IPS-18a (cell line): ENCODE data around the gene OBSCN.

Source experiments
- H3K27ac ChIP-seq: one replicate; pipeline ENCODE4 v1.5.1; 2013; ENCODE audit warnings: low read length
- H3K27me3 ChIP-seq: one replicate; pipeline ENCODE4 v1.6.1; 2013; ENCODE audit warnings: mild to moderate bottlenecking, low read length; ENCODE audit not compliant: control insufficient read depth, insufficient read depth
- H3K36me3 ChIP-seq: one replicate; pipeline ENCODE4 v1.6.1; 2013; ENCODE audit warnings: low read depth, low read length; ENCODE audit not compliant: control insufficient read depth
- H3K4me1 ChIP-seq: one replicate; pipeline ENCODE4 v1.6.1; 2013; ENCODE audit warnings: low read depth, low read length; ENCODE audit not compliant: control insufficient read depth
- H3K4me3 ChIP-seq: one replicate; pipeline ENCODE4 v1.5.1; 2013; ENCODE audit warnings: low read length
- H3K9ac ChIP-seq: one replicate; pipeline ENCODE4 v1.6.1; 2013; ENCODE audit warnings: mild to moderate bottlenecking, low read length, moderate library complexity
- H3K9me3 ChIP-seq: one replicate; pipeline ENCODE4 v1.6.1; 2013; ENCODE audit warnings: low read depth, low read length; ENCODE audit not compliant: control insufficient read depth

Gene OBSCN

DNA sequence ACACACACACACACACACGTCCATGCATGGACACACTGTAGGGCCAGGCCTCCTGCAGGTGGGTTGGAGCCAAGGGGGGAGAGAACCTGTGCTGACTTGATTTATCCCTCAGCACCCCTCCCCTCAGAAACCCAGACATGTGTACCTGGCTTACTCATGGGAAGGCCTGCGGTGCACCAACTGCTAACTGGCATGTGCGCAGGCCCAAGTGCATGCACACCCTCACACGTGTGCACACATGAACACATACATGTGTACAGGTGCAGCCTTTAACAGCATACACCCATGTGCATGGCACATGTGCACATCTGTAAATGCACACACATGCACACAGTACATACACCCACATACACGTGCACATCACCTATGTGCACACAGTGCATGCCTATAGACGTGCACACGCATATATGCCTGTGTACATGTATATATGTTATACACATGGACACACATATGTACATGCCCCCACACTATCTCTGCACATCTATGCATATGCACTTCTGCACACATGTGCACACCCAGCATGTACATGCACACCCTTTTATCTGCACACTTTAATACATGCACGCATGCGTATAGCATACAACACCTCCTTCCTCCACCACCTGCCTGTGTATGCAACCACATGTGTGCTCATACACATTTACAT, 131.3 kb downstream of the OBSCN start:
- Histone ChIP-seq H3K9me3 (no peaks in the 10 kb centered on the region), H3K9ac (no peak overlapping the region), H3K27me3 (no peaks in the 10 kb centered on the region), H3K36me3 (peaks cover 4% of the 10 kb centered on the region), H3K27ac (no peak overlapping the region), H3K4me3 (no peak overlapping the region), H3K4me1 (no peaks in the 10 kb centered on the region)

DNA sequence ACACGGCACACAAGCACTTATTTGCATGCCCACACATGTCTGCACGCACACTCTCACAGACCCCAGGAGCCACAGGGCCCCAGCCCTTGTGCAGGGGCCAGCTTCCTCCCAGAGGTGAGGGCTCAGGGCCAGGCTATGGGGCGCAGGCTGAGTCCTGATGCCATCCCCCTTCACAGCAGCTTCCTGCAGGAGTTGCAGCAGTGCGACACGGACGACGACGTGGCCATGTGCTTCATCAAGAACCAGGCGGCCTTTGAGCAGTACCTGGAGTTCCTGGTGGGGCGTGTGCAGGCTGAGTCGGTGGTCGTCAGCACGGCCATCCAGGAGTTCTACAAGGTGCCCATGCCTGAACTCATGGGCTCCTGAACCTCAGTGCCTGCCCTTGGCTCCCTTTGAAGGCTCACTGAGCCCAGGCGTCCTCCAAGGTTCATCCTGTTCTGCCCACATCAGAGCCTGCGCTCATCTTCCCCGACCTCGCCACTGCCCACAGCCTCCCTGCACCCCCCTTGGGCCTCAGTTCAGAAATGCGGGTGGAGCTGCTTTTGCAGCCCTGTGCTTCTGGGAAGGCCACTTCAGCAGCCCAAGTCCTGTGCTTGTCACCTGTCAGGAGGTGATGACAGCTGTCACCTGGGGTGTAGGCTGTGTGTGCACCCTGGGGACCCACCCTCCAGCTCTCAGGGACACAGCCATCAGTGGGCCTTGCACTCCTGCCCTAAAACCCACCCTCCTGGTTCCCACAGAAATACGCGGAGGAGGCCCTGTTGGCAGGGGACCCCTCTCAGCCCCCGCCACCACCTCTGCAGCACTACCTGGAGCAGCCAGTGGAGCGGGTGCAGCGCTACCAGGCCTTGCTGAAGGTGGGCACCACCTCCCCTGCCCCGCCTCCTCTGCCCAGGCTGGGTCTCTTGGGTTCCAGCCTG, 132.2 kb downstream of the OBSCN start:
- H3K27me3 ChIP-seq: no peaks in the 10 kb centered on the region
- H3K9ac ChIP-seq: no peak overlapping the region
- H3K9me3 ChIP-seq: no peaks in the 10 kb centered on the region
- peaks cover 4% of the 10 kb centered on the region for H3K36me3 ChIP-seq
- no peak overlapping the region for H3K27ac ChIP-seq
- no peak overlapping the region for H3K4me3 ChIP-seq
- no peaks in the 10 kb centered on the region for H3K4me1 ChIP-seq

DNA sequence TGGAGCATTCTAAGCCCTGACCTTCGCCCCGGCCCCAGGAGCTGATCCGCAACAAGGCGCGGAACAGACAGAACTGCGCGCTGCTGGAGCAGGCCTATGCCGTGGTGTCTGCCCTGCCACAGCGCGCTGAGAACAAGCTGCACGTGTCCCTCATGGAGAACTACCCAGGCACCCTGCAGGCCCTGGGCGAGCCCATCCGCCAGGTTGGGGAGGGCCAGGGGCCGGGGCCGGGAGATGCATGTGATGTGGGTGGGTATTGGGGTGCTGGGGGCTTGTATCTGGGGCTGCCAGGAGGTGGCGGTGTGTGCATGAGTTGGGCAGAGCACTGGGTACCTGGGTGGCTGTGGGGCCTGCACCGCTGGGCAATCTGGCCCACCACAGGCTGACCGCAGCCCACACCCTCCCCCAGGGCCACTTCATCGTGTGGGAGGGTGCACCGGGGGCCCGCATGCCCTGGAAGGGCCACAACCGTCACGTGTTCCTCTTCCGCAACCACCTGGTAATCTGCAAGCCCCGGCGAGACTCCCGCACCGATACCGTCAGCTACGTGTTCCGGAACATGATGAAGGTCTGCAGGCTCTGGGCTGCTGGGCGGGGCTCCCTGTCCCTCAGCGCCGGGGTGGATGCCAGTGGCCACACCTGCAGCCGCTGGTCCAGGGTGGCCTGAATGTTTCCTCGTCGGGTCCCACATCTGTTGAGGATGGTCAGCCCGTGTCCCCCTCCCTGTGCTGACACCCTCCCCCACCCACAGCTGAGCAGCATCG, 133.0 kb downstream of the OBSCN start:
- Histone ChIP-seq H3K4me1 (no peaks in the 10 kb centered on the region), H3K36me3 (peaks cover 4% of the 10 kb centered on the region), H3K4me3 (no peak overlapping the region), H3K9ac (no peak overlapping the region), H3K27me3 (no peaks in the 10 kb centered on the region), H3K9me3 (no peaks in the 10 kb centered on the region), H3K27ac (no peak overlapping the region)

DNA sequence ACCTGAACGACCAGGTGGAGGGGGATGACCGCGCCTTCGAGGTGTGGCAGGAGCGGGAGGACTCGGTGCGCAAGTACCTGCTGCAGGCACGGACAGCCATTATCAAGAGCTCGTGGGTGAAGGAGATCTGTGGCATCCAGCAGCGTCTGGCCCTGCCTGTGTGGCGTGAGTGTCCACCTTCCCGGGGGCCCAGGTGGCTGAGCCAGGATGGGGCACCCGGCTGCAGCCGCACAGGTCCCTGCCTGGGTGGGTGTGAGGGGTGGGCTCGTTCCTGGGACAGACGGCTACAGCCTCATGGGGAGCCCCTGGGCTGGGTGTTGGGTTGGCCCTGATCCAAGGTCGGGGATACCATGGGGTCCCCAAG, 133.6 kb downstream of the OBSCN start:
- H3K9me3 ChIP-seq: no peaks in the 10 kb centered on the region
- H3K36me3 ChIP-seq: peaks cover 4% of the 10 kb centered on the region

DNA sequence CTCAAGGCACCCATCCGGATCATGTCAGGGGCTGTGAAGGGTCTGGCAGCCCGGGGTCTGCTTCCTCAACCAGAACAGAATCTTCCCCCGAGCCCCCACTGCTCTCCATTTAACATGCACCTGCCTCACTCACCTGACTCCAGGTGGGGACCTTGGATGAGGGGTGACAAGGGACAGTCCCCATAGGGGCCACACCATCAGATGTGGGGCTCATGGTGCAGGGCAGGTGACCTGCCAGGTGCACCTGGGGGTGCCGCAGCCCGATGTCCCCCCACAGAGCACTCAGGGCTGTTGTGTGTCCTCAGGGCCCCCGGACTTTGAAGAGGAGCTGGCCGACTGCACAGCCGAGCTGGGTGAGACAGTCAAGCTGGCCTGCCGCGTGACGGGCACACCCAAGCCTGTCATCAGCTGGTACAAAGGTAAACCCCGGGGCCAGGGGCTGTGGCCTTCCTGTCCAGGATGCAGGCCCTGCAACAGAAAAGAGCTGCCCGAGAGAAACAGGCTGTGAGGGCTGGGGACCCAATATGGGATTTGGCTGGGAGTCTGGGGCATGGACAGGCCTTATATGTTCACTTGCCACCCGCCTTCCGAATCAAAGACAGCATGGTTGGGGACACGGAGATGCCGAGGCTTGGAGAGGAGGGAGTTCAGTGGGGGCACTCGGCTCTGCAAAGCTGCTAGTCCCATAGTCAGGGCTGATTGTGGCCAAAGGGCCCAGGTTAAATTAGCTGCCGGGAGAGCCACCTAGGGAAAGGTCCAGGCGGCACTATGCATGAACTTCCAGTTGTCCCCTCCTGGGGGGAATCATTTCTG, 134.2 kb downstream of the OBSCN start:
- Histone ChIP-seq H3K4me1 (no peaks in the 10 kb centered on the region), H3K36me3 (peaks cover 4% of the 10 kb centered on the region), H3K27me3 (no peaks in the 10 kb centered on the region), H3K9me3 (no peaks in the 10 kb centered on the region), H3K4me3 (no peak overlapping the region), H3K9ac (no peak overlapping the region), H3K27ac (no peak overlapping the region)

More for the DNA sequence above, 133.6 kb downstream of the OBSCN start:
- Histone ChIP-seq H3K27ac (no peak overlapping the region), H3K4me3 (no peak overlapping the region), H3K4me1 (no peaks in the 10 kb centered on the region), H3K27me3 (no peaks in the 10 kb centered on the region), H3K9ac (no peak overlapping the region)

DNA sequence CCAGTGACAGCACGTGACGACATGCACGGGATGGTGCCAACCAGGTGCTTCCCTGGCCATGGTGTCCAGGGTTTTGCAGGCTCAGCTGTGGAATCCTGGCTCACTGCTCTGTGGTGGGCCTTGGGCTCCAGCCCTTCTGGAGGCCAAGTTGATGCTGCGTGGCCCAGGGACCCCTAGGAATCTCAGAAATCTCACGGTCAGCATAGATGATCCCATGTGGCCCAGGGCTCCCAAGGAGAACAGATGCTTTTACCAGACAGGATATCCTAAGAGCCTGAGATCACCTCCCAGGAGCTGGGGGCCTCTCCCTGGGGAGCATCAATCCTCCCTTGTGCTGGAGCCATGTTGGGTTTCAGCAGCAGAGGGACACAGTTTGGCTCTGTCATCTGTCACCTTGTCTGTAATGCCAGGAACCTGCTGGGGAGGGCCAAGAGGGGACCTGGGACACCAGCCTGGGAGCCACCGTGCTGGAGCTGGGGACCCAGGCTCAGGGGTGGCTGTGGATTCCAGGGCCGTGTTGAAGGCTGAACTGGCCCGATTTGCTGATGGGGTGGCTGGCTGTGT, 134.9 kb downstream of the OBSCN start:
- Histone ChIP-seq H3K27ac (no peak overlapping the region), H3K4me1 (no peaks in the 10 kb centered on the region), H3K4me3 (no peak overlapping the region), H3K9ac (no peak overlapping the region), H3K9me3 (no peaks in the 10 kb centered on the region), H3K27me3 (no peaks in the 10 kb centered on the region), H3K36me3 (peaks cover 4% of the 10 kb centered on the region)

DNA sequence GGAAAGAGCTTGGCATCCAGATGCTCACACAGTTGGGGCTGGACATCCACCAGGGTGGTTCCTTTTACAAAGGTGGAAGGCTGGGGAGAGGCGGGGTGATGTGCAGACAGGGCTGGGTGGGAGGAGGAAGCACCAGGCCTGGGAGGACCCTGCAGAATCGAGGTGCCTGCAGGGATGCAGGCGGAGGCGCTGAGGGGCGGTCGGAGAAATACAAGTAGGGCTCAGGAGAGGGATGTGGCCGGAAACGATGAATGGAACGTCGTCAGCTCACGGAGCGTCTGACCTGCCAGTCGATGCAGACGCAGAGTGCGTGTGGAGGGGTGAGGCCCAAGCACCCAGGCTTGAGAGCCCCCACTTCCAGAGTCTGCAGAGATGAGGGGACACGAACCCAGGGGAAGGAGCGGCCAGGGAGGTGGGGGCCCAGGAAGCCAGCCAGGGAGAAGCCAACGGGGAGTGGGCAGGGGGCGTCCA, 135.4 kb downstream of the OBSCN start:
- Histone ChIP-seq H3K27me3 (no peaks in the 10 kb centered on the region), H3K27ac (no peak overlapping the region), H3K36me3 (peaks cover 4% of the 10 kb centered on the region), H3K4me3 (no peak overlapping the region), H3K9me3 (no peaks in the 10 kb centered on the region), H3K4me1 (no peaks in the 10 kb centered on the region), H3K9ac (no peak overlapping the region)

DNA sequence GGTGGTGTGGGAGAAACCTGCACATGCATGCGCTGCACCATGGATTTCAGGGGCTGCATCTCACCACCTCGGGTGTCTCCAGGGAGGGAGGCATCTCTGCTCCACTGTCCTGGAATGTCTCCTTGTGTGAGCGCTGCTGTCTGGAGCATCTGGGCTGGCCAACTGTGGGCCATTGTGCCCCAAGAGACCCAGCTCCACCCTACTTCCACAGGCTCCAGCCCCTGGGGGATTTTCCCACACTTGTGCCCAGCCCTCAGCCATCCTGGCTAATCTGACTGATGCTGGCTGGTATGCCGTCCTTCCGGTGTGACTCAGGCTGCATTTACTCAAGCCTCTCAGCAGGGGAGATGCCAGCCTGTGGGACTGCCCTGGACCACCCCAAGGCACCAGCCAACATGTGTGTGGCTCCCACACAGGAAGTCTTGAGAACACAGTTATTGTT, 136.8 kb downstream of the OBSCN start:
- Histone ChIP-seq H3K27me3 (no peaks in the 10 kb centered on the region), H3K27ac (no peak overlapping the region), H3K9ac (no peak overlapping the region), H3K4me1 (no peaks in the 10 kb centered on the region), H3K9me3 (no peaks in the 10 kb centered on the region), H3K4me3 (no peak overlapping the region), H3K36me3 (peaks cover 4% of the 10 kb centered on the region)

DNA sequence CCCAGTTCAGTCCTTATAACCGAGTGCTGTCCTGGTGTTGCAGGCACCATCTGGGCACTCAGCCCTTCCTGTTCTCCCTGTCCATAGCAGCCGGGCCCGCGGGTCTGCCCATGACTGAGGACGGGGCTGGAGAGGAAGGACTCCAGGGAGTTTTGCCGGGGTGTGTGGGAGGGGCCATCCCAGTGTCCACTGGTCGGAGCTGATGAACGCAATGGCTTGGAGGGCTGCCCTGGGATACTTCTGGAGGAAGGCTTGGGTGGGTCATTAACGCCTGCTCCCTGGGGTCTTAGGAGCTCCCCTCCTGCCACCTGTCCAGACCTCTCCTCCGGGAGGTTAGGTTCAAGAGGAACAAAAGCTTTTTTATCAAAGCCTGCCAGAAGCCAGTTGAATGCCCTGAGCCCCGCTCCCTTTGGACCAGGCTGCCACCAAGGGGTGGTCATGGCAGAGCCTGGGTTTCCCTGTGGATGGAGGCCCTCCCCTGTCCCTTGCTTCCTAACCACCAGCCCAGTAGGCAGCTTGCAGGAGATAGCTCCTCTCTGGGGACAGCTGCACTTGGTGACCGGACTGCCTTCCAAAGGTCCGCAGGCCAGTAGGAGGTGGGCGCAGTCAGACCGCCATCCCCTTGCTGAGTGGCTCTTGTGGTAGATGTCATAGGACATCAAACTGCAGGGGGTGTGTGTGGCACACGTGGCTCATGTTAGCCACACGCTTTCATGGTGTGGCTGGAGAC, 137.5 kb downstream of the OBSCN start:
- no peak overlapping the region for H3K9ac ChIP-seq
- H3K27ac ChIP-seq: no peak overlapping the region
- H3K4me3 ChIP-seq: no peak overlapping the region
- no peaks in the 10 kb centered on the region for H3K9me3 ChIP-seq
- H3K36me3 ChIP-seq: peaks cover 4% of the 10 kb centered on the region
- H3K4me1 ChIP-seq: no peaks in the 10 kb centered on the region
- no peaks in the 10 kb centered on the region for H3K27me3 ChIP-seq

DNA sequence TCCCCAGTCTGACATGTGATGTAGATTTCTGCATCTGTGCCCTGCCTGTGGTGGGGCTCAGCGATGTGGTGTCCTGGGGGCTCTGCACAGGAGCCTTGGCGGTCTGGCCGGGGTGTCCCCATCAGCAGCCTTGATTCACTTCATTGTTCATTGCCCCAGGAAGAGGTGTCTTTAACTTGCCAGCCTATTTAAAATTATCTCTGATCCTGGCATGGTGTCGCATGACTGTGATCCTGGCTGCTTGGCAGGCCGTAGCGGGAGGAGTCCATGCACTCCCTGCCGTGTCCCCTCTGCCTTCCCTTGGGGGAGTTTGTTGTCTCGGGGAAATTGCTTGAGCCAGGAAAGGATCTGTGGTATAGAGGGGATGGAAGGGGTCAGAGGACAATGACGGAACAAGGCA, 138.9 kb downstream of the OBSCN start:
- Histone ChIP-seq H3K9ac (no peak overlapping the region), H3K36me3 (peaks cover 4% of the 10 kb centered on the region), H3K27me3 (no peaks in the 10 kb centered on the region), H3K4me3 (no peak overlapping the region), H3K4me1 (no peaks in the 10 kb centered on the region), H3K9me3 (no peaks in the 10 kb centered on the region), H3K27ac (no peak overlapping the region)
